Measurements from ENCODE around the gene MTHFD1.

MTHFD1 gene

GRCh38 chr14:64467101-64467500 is 78.9 kb downstream of the MTHFD1 start:
- no peak overlapping the region for H3K4me3 ChIP-seq (ENCODE audit: extremely low read depth, insufficient read depth, low read length, poor library complexity, severe bottlenecking)
- 63 to 88% methylated on average over 1 of the region's 3 CpGs for WGBS, 2 experiments (ENCODE audit: insufficient coverage in 2 of 2)

GRCh38 chr14:64467566-64467965 is 79.4 kb downstream of the MTHFD1 start:
- no peaks in the 10 kb centered on the region for H3K9me3 ChIP-seq (ENCODE audit: control insufficient read depth, low read length)
- no peak overlapping the region for H3K4me3 ChIP-seq (ENCODE audit: extremely low read depth, insufficient read depth, low read length, poor library complexity, severe bottlenecking)
- no peak overlapping the region for H3K27ac ChIP-seq (ENCODE audit: low read depth, low read length, severe bottlenecking)
- peaks cover 3% of the 10 kb centered on the region for H3K4me1 ChIP-seq (ENCODE audit: control insufficient read depth, insufficient read depth, low read length, poor library complexity, severe bottlenecking)
- H3K36me3 ChIP-seq (ENCODE audit: control insufficient read depth, insufficient read depth, low read length): peaks cover 3% of the 10 kb centered on the region

More at GRCh38 chr14:64467101-64467500, 78.9 kb downstream of the MTHFD1 start:
- no peaks in the 10 kb centered on the region for H3K9me3 ChIP-seq (ENCODE audit: control insufficient read depth, low read length)
- H3K36me3 ChIP-seq (ENCODE audit: control insufficient read depth, insufficient read depth, low read length): peaks cover 7% of the 10 kb centered on the region
- peaks cover 3% of the 10 kb centered on the region for H3K4me1 ChIP-seq (ENCODE audit: control insufficient read depth, insufficient read depth, low read length, poor library complexity, severe bottlenecking)
- H3K27ac ChIP-seq (ENCODE audit: low read depth, low read length, severe bottlenecking): no peak overlapping the region

GRCh38 chr14:64468451-64468850 is 80.3 kb downstream of the MTHFD1 start:
- Histone ChIP-seq H3K27ac (ENCODE audit: low read depth, low read length, severe bottlenecking) (no peak overlapping the region), H3K36me3 (ENCODE audit: control insufficient read depth, insufficient read depth, low read length) (no peaks in the 10 kb centered on the region), H3K9me3 (ENCODE audit: control insufficient read depth, low read length) (no peaks in the 10 kb centered on the region), H3K4me1 (ENCODE audit: control insufficient read depth, insufficient read depth, low read length, poor library complexity, severe bottlenecking) (peaks cover 3% of the 10 kb centered on the region), H3K4me3 (ENCODE audit: extremely low read depth, insufficient read depth, low read length, poor library complexity, severe bottlenecking) (no peak overlapping the region)
- WGBS, 2 experiments (ENCODE audit: insufficient coverage in 2 of 2): 75 to 80% methylated on average over 3 of the region's 3 CpGs

GRCh38 chr14:64474041-64474440 is 85.9 kb downstream of the MTHFD1 start:
- Histone ChIP-seq H3K36me3 (ENCODE audit: control insufficient read depth, insufficient read depth, low read length) (no peaks in the 10 kb centered on the region), H3K9me3 (ENCODE audit: control insufficient read depth, low read length) (no peaks in the 10 kb centered on the region), H3K4me3 (ENCODE audit: extremely low read depth, insufficient read depth, low read length, poor library complexity, severe bottlenecking) (no peak overlapping the region), H3K27ac (ENCODE audit: low read depth, low read length, severe bottlenecking) (no peak overlapping the region), H3K4me1 (ENCODE audit: control insufficient read depth, insufficient read depth, low read length, poor library complexity, severe bottlenecking) (no peaks in the 10 kb centered on the region)
- 93 to 100% methylated on average over 1 to 2 of the region's 2 CpGs for WGBS, 2 experiments (ENCODE audit: insufficient coverage in 2 of 2)

GRCh38 chr14:64474698-64475097 is 86.5 kb downstream of the MTHFD1 start:
- Histone ChIP-seq H3K27ac (ENCODE audit: low read depth, low read length, severe bottlenecking) (no peak overlapping the region), H3K9me3 (ENCODE audit: control insufficient read depth, low read length) (no peaks in the 10 kb centered on the region), H3K4me3 (ENCODE audit: extremely low read depth, insufficient read depth, low read length, poor library complexity, severe bottlenecking) (no peak overlapping the region), H3K4me1 (ENCODE audit: control insufficient read depth, insufficient read depth, low read length, poor library complexity, severe bottlenecking) (no peaks in the 10 kb centered on the region), H3K36me3 (ENCODE audit: control insufficient read depth, insufficient read depth, low read length) (no peaks in the 10 kb centered on the region)
- 100% methylated on average over 1 to 2 of the region's 4 CpGs for WGBS, 2 experiments (ENCODE audit: insufficient coverage in 2 of 2)

- H3K9me3 ChIP-seq (ENCODE audit: control insufficient read depth, low read length): no peaks in the 10 kb centered on the region
- no peak overlapping the region for H3K4me3 ChIP-seq (ENCODE audit: extremely low read depth, insufficient read depth, low read length, poor library complexity, severe bottlenecking)
- 94 to 95% methylated on average over 2 to 4 of the region's 8 CpGs for whole genome bisulfite sequencing, 2 experiments (ENCODE audit: insufficient coverage in 2 of 2)
- H3K4me1 ChIP-seq (ENCODE audit: control insufficient read depth, insufficient read depth, low read length, poor library complexity, severe bottlenecking): no peaks in the 10 kb centered on the region
- no peaks in the 10 kb centered on the region for H3K36me3 ChIP-seq (ENCODE audit: control insufficient read depth, insufficient read depth, low read length)
- H3K27ac ChIP-seq (ENCODE audit: low read depth, low read length, severe bottlenecking): no peak overlapping the region
These were observed 87.6 kb downstream of the MTHFD1 start for GRCh38 chr14:64475585-64476273.

GRCh38 chr14:64476438-64476837 is 88.3 kb downstream of the MTHFD1 start:
- no peaks in the 10 kb centered on the region for H3K36me3 ChIP-seq (ENCODE audit: control insufficient read depth, insufficient read depth, low read length)
- no peak overlapping the region for H3K27ac ChIP-seq (ENCODE audit: low read depth, low read length, severe bottlenecking)
- 86 to 89% methylated on average over 6 to 7 of the region's 8 CpGs for WGBS, 2 experiments (ENCODE audit: insufficient coverage in 2 of 2)
- H3K4me1 ChIP-seq (ENCODE audit: control insufficient read depth, insufficient read depth, low read length, poor library complexity, severe bottlenecking): no peaks in the 10 kb centered on the region
- no peaks in the 10 kb centered on the region for H3K9me3 ChIP-seq (ENCODE audit: control insufficient read depth, low read length)
- H3K4me3 ChIP-seq (ENCODE audit: extremely low read depth, insufficient read depth, low read length, poor library complexity, severe bottlenecking): no peak overlapping the region

GRCh38 chr14:64478634-64479250 is 90.6 kb downstream of the MTHFD1 start:
- Histone ChIP-seq H3K27ac (ENCODE audit: low read depth, low read length, severe bottlenecking) (no peak overlapping the region), H3K9me3 (ENCODE audit: control insufficient read depth, low read length) (no peaks in the 10 kb centered on the region), H3K4me1 (ENCODE audit: control insufficient read depth, insufficient read depth, low read length, poor library complexity, severe bottlenecking) (no peaks in the 10 kb centered on the region), H3K4me3 (ENCODE audit: extremely low read depth, insufficient read depth, low read length, poor library complexity, severe bottlenecking) (no peak overlapping the region), H3K36me3 (ENCODE audit: control insufficient read depth, insufficient read depth, low read length) (no peaks in the 10 kb centered on the region)

GRCh38 chr14:64488590-64489099 is 100.5 kb downstream of the MTHFD1 start:
- Histone ChIP-seq H3K36me3 (ENCODE audit: control insufficient read depth, insufficient read depth, low read length) (peaks cover 56% of the 10 kb centered on the region), H3K9me3 (ENCODE audit: control insufficient read depth, low read length) (no peaks in the 10 kb centered on the region), H3K4me3 (ENCODE audit: extremely low read depth, insufficient read depth, low read length, poor library complexity, severe bottlenecking) (no peak overlapping the region), H3K4me1 (ENCODE audit: control insufficient read depth, insufficient read depth, low read length, poor library complexity, severe bottlenecking) (no peaks in the 10 kb centered on the region), H3K27ac (ENCODE audit: low read depth, low read length, severe bottlenecking) (no peak overlapping the region)
- WGBS, 2 experiments (ENCODE audit: insufficient coverage in 2 of 2): 96 to 100% methylated on average over 3 to 4 of the region's 5 CpGs

- Histone ChIP-seq H3K9me3 (ENCODE audit: control insufficient read depth, low read length) (no peaks in the 10 kb centered on the region), H3K4me3 (ENCODE audit: extremely low read depth, insufficient read depth, low read length, poor library complexity, severe bottlenecking) (no peak overlapping the region), H3K4me1 (ENCODE audit: control insufficient read depth, insufficient read depth, low read length, poor library complexity, severe bottlenecking) (no peaks in the 10 kb centered on the region), H3K36me3 (ENCODE audit: control insufficient read depth, insufficient read depth, low read length) (peaks cover 47% of the 10 kb centered on the region), H3K27ac (ENCODE audit: low read depth, low read length, severe bottlenecking) (no peak overlapping the region)
- WGBS, 2 experiments (ENCODE audit: insufficient coverage in 2 of 2): 50 to 100% methylated on average over 1 to 2 of the region's 2 CpGs
These were observed 103.5 kb downstream of the MTHFD1 start for GRCh38 chr14:64491637-64492036.

GRCh38 chr14:64493455-64493854 is 105.3 kb downstream of the MTHFD1 start:
- Histone ChIP-seq H3K4me1 (ENCODE audit: control insufficient read depth, insufficient read depth, low read length, poor library complexity, severe bottlenecking) (no peaks in the 10 kb centered on the region), H3K9me3 (ENCODE audit: control insufficient read depth, low read length) (no peaks in the 10 kb centered on the region), H3K4me3 (ENCODE audit: extremely low read depth, insufficient read depth, low read length, poor library complexity, severe bottlenecking) (no peak overlapping the region), H3K27ac (ENCODE audit: low read depth, low read length, severe bottlenecking) (no peak overlapping the region), H3K36me3 (ENCODE audit: control insufficient read depth, insufficient read depth, low read length) (peaks cover 37% of the 10 kb centered on the region)
- 80% methylated on average over 2 of the region's 3 CpGs; no CpG with 5 or more reads in 1 of the 2 experiments for WGBS, 2 experiments (ENCODE audit: insufficient coverage in 2 of 2)
